BE2C (cell line): ENCODE measurements around the gene INTU. TPM values are rescaled to one million over a fixed set of nuclear protein-coding genes. Genes with fewer than 3 reads are reported as not detected.
"Not testable (repeated sequence)": the region's sequence is repeated elsewhere in the genome, so short reads cannot be mapped to it uniquely, and the experiment has no call there.

Source experiments
- DNase-seq: peaks from one replicate; pipeline ENCODE4 v3.0.0-alpha.2; 2020
- H3K27me3 ChIP-seq: fragments of 250-450 bp; sonication (Bioruptor Pico); 2 replicates; pipeline ENCODE4 v1.5.1; 2020; ENCODE audit warnings: mild to moderate bottlenecking
- H3K36me3 ChIP-seq: fragments of 250-450 bp; sonication (Bioruptor Pico); 2 replicates; pipeline ENCODE4 v1.5.1; 2020; ENCODE audit warnings: mild to moderate bottlenecking
- H3K4me1 ChIP-seq: fragments of 250-450 bp; sonication (Bioruptor Pico); 2 replicates; pipeline ENCODE4 v1.5.1; 2020
- H3K4me3 ChIP-seq: 2 replicates; pipeline ENCODE4 v1.5.1; 2011; ENCODE audit warnings: low read depth, low read length
- H3K9me3 ChIP-seq: fragments of 250-450 bp; sonication (Bioruptor Pico); 2 replicates; pipeline ENCODE4 v1.5.1; 2020
- CTCF ChIP-seq: IDR thresholded peaks from 2 replicates; pipeline ENCODE4 v1.5.1; 2012; ENCODE audit warnings: mild to moderate bottlenecking, low read depth, low read length
- polyA plus RNA-seq: library from polyadenylated mRNA; unstranded; fragments of >200 nt; gene quantifications from one replicate; pipeline ENCODE4 v1.2.1, GENCODE V29; 2012; ENCODE audit warnings: low read depth, missing spikeins; ENCODE audit not compliant: insufficient read length, insufficient read depth

The INTU gene
- polyA plus RNA-seq: 2.1 TPM

GRCh38 chr4:127632420-127633403 is at the start of gene INTU:
TSS of gene INTU (plus strand) at chr4:127632957. CDS start at chr4:127633035, 78 bp downstream.
- no peak for TF ChIP-seq CTCF
- no peaks in the 10 kb centered on the region for H3K4me1 ChIP-seq
- H3K4me3 ChIP-seq: peak within 1 kb of the TSS; percentile 92
- no peaks in the 10 kb centered on the region for H3K36me3 ChIP-seq
- H3K9me3 ChIP-seq: no peaks in the 10 kb centered on the region
- no peaks in the 10 kb centered on the region for H3K27me3 ChIP-seq
- peak; percentile 94 for DNase-seq

- H3K27me3 ChIP-seq, H3K36me3 ChIP-seq, H3K4me3 ChIP-seq, DNase-seq, H3K4me1 ChIP-seq, H3K9me3 ChIP-seq: not testable (repeated sequence)
Observed at GRCh38 chr4:127586496-127586895, 46.3 kb upstream of the INTU start.

- H3K36me3 ChIP-seq: no peaks in the 10 kb centered on the region
- H3K9me3 ChIP-seq: no peaks in the 10 kb centered on the region
- H3K27me3 ChIP-seq: no peaks in the 10 kb centered on the region
- peak; percentile 32 for DNase-seq
- H3K4me3 ChIP-seq: no peak overlapping the region
- TF ChIP-seq CTCF: peak; percentile 84
- no peaks in the 10 kb centered on the region for H3K4me1 ChIP-seq
Observed at GRCh38 chr4:127586922-127587571, 45.7 kb upstream of the INTU start.

- H3K9me3 ChIP-seq, H3K36me3 ChIP-seq, DNase-seq, H3K4me1 ChIP-seq, H3K27me3 ChIP-seq, H3K4me3 ChIP-seq: not testable (repeated sequence)
Observed at GRCh38 chr4:127589153-127589552, 43.6 kb upstream of the INTU start.

- no peaks in the 10 kb centered on the region for H3K9me3 ChIP-seq
- no peaks in the 10 kb centered on the region; the same call in 1 of the 2 replicates for H3K4me1 ChIP-seq
- H3K4me3 ChIP-seq: no peak overlapping the region
- no peaks in the 10 kb centered on the region for H3K27me3 ChIP-seq
- no peak for DNase-seq
- TF ChIP-seq CTCF: no peak
- no peaks in the 10 kb centered on the region for H3K36me3 ChIP-seq
Observed at GRCh38 chr4:127598656-127599055, 34.1 kb upstream of the INTU start.

- peak; percentile 17; the same call in 1 of the 2 replicates for TF ChIP-seq CTCF
- no peak for DNase-seq
- no peaks in the 10 kb centered on the region for H3K36me3 ChIP-seq
- H3K4me1 ChIP-seq: no peaks in the 10 kb centered on the region; the same call in 1 of the 2 replicates
- H3K9me3 ChIP-seq: no peaks in the 10 kb centered on the region
- no peaks in the 10 kb centered on the region for H3K27me3 ChIP-seq
- H3K4me3 ChIP-seq: no peak overlapping the region
Observed at GRCh38 chr4:127601029-127601428, 31.7 kb upstream of the INTU start.
